Astrocyte (in vitro differentiated cells and primary cell): ENCODE measurements around the gene ECSIT.

Experiments used
- CTCF ChIP-seq: IDR thresholded peaks from 2 replicates; pipeline ENCODE4 v1.5.1; 2011; ENCODE audit warnings: low read depth, mild to moderate bottlenecking, inconsistent platforms, low read length, moderate library complexity; ENCODE audit not compliant: insufficient read depth
- EZH2 ChIP-seq: IDR thresholded peaks from 2 replicates; pipeline ENCODE4 v1.6.1; 2012; ENCODE audit warnings: mild to moderate bottlenecking, low read length, inconsistent platforms; ENCODE audit not compliant: insufficient read depth

DNA sequence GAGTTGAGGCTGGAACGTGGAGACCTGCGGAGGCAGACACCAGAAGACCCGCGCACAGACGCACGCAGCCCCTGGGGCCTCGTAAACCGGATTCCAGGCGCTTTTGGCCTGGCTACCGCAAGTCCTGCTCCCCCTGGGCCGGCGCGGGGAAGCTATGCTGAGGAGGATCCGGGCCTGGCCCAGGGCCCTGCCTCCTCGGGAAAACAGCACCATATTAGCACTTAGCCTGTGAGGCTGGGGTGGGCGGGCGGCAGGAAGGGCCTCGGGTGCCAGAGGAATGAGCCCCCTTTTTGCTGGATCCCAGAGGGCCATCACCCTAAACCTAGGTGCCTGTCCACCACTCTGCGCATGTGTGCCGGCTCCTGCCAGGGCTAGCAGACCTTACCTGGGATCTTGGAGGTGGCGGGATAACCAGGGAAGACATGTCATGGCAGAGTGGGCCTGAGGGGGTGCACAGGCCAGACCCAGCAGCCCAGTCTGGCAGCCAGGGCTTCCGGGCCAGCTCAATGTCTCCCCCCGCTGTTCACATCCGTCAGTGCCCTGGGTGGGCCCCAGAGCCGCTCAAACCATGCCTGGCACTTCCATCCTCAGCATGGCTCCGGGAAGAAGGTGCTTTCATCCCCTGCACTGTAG lies 22.8 kb upstream of the ECSIT start:
- TF ChIP-seq CTCF (no peak), EZH2 (no peak)
